ENCODE measurements around the gene ATAD1.

ATAD1 gene

DNA sequence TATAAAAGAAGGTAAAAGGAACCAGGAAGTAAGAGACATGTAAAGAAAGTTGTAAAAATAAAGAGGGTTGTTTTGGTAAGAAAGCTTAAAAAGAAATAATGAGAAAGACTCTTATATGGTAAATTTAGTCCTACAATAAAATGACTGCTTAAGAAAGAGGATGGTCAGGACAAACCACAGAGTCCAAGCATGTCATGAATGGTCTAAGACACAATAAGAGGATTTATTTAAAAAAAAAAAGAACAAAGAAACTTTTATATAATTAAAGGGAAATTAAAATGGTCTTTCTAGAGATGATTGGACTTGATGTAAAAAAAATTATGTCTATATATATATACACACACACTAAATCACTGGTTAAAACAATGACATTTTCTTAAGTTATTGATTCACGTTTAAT is 18.2 kb downstream of the ATAD1 start:
- no peak overlapping the region for H3K4me3 ChIP-seq (ENCODE audit: low read depth, low read length)
- no peak for DNase-seq (ENCODE audit: low read depth, low spot score)
- TF ChIP-seq, protein P1, sequence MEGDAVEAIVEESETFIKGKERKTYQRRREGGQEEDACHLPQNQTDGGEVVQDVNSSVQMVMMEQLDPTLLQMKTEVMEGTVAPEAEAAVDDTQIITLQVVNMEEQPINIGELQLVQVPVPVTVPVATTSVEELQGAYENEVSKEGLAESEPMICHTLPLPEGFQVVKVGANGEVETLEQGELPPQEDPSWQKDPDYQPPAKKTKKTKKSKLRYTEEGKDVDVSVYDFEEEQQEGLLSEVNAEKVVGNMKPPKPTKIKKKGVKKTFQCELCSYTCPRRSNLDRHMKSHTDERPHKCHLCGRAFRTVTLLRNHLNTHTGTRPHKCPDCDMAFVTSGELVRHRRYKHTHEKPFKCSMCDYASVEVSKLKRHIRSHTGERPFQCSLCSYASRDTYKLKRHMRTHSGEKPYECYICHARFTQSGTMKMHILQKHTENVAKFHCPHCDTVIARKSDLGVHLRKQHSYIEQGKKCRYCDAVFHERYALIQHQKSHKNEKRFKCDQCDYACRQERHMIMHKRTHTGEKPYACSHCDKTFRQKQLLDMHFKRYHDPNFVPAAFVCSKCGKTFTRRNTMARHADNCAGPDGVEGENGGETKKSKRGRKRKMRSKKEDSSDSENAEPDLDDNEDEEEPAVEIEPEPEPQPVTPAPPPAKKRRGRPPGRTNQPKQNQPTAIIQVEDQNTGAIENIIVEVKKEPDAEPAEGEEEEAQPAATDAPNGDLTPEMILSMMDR (IDR thresholded peaks at IDR 0.05; ENCODE audit: low read depth, low read length), result no peak
- in situ Hi-C loops (cut with HindIII; ENCODE audit: low sequenced_read_pairs), result no loop called here

DNA sequence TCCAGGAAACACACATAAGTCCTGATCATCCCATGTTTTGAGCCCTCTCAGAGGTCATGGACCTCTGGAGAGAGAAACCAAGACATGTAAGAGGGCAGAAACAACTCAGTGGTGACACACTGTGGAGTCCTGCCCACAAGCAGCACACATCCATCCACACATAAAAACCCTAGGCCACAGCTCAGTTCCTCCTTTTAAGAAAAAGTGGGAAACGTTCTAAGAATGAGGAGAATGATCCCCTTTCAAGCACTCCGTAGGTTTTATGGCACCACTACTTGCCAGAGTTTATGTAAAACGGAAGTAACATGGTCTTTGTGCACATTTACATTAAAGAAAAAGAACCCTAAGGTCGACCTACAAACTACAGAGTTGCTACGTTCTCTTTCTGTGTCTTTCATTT is 19.9 kb downstream of the ATAD1 start:
- TF ChIP-seq, protein P1 (IDR thresholded peaks at IDR 0.05; ENCODE audit: low read depth, low read length), result no peak

DNA sequence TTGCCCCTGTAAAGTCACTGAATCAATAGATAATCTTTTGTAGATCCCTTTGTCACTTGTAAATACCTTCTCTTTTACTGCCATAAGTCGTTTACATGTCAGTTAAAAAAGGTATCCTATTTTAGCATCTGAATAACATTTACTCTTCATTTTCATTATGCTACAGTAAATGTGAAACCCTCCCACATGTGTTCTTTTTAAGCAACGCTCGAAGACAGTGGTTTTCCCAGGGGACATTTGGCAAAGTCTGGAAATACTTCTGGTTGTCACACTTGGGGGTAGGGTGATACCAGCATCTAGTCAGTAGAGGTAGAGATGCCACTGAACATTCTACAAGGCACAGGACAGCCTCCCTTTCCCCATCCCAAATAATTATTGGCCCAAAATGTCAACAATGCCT is 23.7 kb downstream of the ATAD1 start:
- no peak for DNase-seq (ENCODE audit: low read depth, low spot score)
- H3K4me3 ChIP-seq (ENCODE audit: low read depth, low read length), result no peak overlapping the region
- in situ Hi-C loops (cut with HindIII; ENCODE audit: low sequenced_read_pairs), result no loop called here
- TF ChIP-seq, protein P1 (IDR thresholded peaks at IDR 0.05; ENCODE audit: low read depth, low read length), result no peak

More for the DNA sequence above, 19.9 kb downstream of the ATAD1 start:
- H3K4me3 ChIP-seq (ENCODE audit: low read depth, low read length), result no peak overlapping the region
- DNase-seq (ENCODE audit: low read depth, low spot score), result no peak
- in situ Hi-C loops (cut with HindIII; ENCODE audit: low sequenced_read_pairs), result no loop called here

DNA sequence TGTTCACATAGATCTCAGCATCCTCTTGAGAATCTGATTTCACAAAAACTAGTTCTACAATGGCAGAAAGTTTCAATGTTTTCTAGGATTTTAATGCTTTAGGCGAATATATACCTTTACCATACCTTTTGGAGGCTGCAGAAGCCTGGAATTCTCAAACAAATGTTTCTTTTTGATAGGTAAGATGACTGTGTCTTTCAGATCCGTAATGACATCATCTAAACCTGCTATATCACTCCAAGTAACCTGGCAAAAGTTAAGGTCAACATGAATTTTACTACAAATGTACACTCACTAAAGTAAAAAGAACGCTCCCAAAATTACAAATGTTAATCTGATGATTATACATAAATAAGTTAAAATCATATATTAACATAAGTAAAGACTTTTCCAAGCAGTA is 27.8 kb downstream of the ATAD1 start:
- TF ChIP-seq, protein P1 (IDR thresholded peaks at IDR 0.05; ENCODE audit: low read depth, low read length), result no peak
- H3K4me3 ChIP-seq (ENCODE audit: low read depth, low read length), result no peak overlapping the region
- in situ Hi-C loops (cut with HindIII; ENCODE audit: low sequenced_read_pairs), result no loop called here
- DNase-seq (ENCODE audit: low read depth, low spot score), result no peak

DNA sequence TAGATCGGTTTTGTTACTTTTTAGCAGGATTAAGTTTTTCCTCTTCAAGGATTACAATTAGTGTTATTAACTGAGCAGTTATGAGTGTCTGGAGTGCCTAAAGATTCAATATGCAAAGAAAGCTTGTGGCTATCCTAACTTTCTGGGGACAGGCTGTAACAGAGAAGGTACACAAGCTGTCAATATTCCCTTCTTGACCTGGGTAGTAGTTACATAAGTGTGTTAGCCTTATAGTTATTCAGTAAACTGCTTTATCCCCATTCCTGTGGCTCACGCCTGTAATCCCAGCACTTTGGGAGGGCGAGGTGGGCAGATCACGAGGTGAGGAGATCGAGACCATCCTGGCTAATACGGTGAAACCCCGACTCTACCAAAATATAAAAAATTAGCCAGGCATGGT is 31.6 kb downstream of the ATAD1 start:
- TF ChIP-seq, protein P1 (IDR thresholded peaks at IDR 0.05; ENCODE audit: low read depth, low read length), result no peak
- in situ Hi-C loops (cut with HindIII; ENCODE audit: low sequenced_read_pairs), result no loop called here
- no peak for DNase-seq (ENCODE audit: low read depth, low spot score)
- H3K4me3 ChIP-seq (ENCODE audit: low read depth, low read length), result no peak overlapping the region

DNA sequence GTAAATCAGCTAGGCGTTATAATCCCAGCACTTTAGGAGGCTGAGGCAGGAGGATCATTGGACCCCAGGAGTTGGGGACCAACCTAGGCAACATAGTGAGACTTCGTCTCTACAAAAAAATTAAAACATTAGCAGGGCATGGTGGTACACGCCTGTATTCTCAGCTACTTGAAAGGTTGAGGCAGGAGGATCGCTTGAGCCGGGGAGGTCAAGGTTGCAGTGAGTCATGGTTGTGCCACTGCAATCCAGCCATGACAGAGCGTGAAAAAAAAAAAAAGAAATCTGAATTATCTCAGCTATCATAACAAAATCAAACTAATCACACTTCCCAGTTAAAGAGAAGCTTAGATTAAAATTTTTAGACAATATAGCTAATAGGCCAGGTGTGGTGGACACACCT is 35.3 kb downstream of the ATAD1 start:
- no peak for DNase-seq (ENCODE audit: low read depth, low spot score)
- TF ChIP-seq, protein P1 (IDR thresholded peaks at IDR 0.05; ENCODE audit: low read depth, low read length), result no peak
- in situ Hi-C loops (cut with HindIII; ENCODE audit: low sequenced_read_pairs), result no loop called here
- H3K4me3 ChIP-seq (ENCODE audit: low read depth, low read length), result no peak overlapping the region

DNA sequence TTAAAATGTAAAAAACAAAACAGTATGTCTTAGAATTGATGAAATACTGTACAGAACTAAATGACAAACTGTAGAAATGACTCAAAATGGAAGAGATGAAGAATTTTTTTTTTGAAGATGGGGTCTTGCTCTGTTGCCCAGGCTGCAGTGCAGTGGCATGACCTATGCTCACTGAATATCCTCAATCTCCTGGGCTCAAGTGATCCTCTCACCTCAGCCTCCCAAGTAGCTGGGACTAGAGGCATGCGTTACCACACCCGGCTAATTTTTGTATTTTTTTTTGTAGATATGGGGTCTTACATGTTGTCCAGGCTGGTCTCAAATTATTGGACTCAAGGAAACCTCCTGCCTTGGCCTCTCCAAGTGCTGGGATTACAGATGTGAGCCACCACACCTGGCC is 36.5 kb downstream of the ATAD1 start:
- TF ChIP-seq, protein P1 (IDR thresholded peaks at IDR 0.05; ENCODE audit: low read depth, low read length), result no peak
- DNase-seq (ENCODE audit: low read depth, low spot score), result no peak
- in situ Hi-C loops (cut with HindIII; ENCODE audit: low sequenced_read_pairs), result no loop called here
- no peak overlapping the region for H3K4me3 ChIP-seq (ENCODE audit: low read depth, low read length)

Measured in astrocyte of the spinal cord (primary cell).